Measurements from ENCODE around the gene SRBD1. TPM values are rescaled to one million over a fixed set of nuclear protein-coding genes. Genes with fewer than 3 reads are reported as not detected.
"Not testable (repeated sequence)": the region's sequence is repeated elsewhere in the genome, so short reads cannot be mapped to it uniquely, and the experiment has no call there.

The SRBD1 gene
- total RNA-seq, 3 donors from 2014 or later = 21.1 to 30.2 (median 21.9) TPM

DNA sequence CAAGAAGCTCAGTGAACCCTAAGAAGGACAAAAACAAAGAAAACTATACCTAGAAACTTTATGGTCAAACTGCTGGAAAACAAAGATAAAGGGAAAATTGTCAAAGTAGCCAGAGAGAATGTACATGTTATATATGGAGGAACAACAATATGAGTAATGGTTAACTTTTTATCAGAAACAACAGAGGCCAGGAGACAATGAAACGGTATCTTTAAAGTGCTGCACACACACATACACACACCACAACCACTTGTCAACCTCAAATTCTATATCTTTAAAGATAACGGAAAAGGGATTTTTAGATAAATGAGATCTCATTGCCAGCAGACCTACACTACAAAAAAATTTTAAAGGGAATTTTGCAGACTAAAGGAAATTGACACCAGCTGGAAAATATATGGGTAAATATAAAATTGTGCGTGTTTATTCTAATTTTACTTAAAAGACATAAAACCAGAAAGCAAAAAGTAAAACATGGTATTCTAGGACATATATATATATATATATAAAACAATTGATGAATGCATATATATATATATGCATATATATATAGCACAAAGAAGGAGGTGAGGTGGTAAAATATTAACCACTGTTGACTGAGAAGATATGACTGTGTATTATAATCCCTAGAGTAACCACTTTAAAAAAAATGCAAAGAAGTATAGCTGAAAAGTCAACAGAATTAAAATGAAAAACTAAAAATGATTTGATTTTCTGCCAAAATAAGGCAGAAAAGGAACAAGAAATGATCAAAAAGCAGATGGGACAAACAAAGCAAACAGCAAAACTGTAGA lies 172.0 kb downstream of the SRBD1 start:
- intact Hi-C loops (cut with DNase I; ENCODE audit: low total_unique reads) = no loop called here
- DNase-seq (ENCODE audit: low spot score in 2 of 2) = no peak
- Histone ChIP-seq H3K27me3 (no peaks in the 10 kb centered on the region), H3K4me3 (no peak overlapping the region), H3K36me3 (no peaks in the 10 kb centered on the region), H3K27ac (no peak overlapping the region), H3K9me3 (no peaks in the 10 kb centered on the region), H3K4me1 (no peaks in the 10 kb centered on the region)
- TF ChIP-seq CTCF (IDR thresholded peaks at IDR 0.05) (no peak), POLR2A (IDR thresholded peaks at IDR 0.05) (no peak), POLR2AphosphoS5 (IDR thresholded peaks at IDR 0.05) (no peak)

DNA sequence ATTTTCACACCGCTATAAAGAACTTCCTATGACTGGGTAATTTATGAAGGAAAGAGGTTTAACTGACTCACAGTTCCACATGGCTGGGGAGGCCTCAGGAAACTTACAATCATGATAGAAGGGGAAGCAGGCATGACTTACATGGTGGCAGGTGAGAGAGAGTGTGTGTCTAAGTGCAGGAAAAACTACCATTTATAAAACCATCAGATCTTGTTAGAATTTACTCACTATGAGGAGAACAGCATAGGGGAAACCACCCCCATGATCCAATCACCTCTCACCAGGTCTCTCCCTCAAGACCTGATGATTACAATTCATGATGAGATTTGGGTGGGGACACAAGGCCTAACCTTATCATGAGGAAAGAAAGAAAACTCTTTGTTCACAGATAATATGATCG lies 174.6 kb downstream of the SRBD1 start:
- Histone ChIP-seq H3K4me1 (no peaks in the 10 kb centered on the region), H3K27me3 (no peaks in the 10 kb centered on the region), H3K27ac (no peak overlapping the region), H3K9me3 (no peaks in the 10 kb centered on the region), H3K36me3 (no peaks in the 10 kb centered on the region), H3K4me3 (no peak overlapping the region)
- TF ChIP-seq CTCF (IDR thresholded peaks at IDR 0.05) = no peak
- no peak for TF ChIP-seq POLR2AphosphoS5 (IDR thresholded peaks at IDR 0.05)
- TF ChIP-seq POLR2A (IDR thresholded peaks at IDR 0.05) = no peak
- DNase-seq (ENCODE audit: low spot score in 2 of 2) = no peak
- intact Hi-C loops (cut with DNase I; ENCODE audit: low total_unique reads) = no loop called here

DNA sequence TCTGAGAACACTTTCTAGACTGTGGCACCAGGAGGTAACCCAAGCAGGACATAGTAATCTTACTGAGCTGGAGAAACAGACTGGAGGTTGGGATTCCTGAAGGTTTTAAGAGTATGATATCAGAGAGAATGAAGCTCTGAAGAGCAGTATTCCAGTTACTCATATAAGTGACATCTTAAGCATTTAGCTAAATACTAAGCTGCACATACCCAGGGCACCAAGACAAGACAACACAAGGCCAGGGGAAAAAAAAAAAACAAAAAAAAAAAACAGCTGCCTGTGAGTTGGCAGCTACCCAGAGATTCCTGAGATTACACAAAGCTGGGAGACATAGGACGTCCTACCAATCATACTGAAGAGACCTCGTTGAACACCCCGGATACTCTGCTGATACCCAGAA lies 175.8 kb downstream of the SRBD1 start:
- Histone ChIP-seq H3K27ac (no peak overlapping the region), H3K9me3 (no peaks in the 10 kb centered on the region), H3K4me3 (no peak overlapping the region), H3K4me1 (no peaks in the 10 kb centered on the region), H3K27me3 (no peaks in the 10 kb centered on the region), H3K36me3 (no peaks in the 10 kb centered on the region)
- no peak for TF ChIP-seq POLR2AphosphoS5 (IDR thresholded peaks at IDR 0.05)
- no peak for TF ChIP-seq POLR2A (IDR thresholded peaks at IDR 0.05)
- no peak for TF ChIP-seq CTCF (IDR thresholded peaks at IDR 0.05)
- DNase-seq (ENCODE audit: low spot score in 2 of 2) = no peak
- intact Hi-C loops (cut with DNase I; ENCODE audit: low total_unique reads) = no loop called here

GRCh38 chr2:45433363-45433762 lies 177.7 kb downstream of the SRBD1 start:
- Histone ChIP-seq H3K9me3 (no peaks in the 10 kb centered on the region), H3K27ac (no peak overlapping the region), H3K4me3 (no peak overlapping the region), H3K4me1 (no peaks in the 10 kb centered on the region), H3K27me3 (no peaks in the 10 kb centered on the region), H3K36me3 (no peaks in the 10 kb centered on the region)
- TF ChIP-seq CTCF (IDR thresholded peaks at IDR 0.05) = no peak
- TF ChIP-seq POLR2AphosphoS5 (IDR thresholded peaks at IDR 0.05) = no peak
- TF ChIP-seq POLR2A (IDR thresholded peaks at IDR 0.05) = no peak
- intact Hi-C loops (cut with DNase I; ENCODE audit: low total_unique reads) = no loop called here
- no peak for DNase-seq (ENCODE audit: low spot score in 2 of 2)

DNA sequence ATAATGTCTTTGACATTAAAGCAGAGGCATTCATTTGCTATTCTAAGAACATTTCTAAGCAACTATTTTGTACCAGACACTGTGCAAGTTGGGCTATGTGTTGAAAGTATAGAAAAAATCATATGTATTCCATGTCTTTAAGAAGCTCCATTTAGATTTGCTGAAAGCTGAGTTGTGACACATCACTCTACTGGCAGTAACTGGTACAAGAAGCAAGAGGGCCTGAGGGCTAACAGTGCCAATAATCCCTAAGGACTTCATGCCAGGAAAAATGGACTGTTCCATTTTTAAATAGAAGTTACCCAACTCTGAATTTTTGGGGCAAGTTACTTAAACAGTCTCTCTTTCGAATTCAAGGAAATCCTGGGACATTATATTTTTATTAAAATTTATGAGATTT lies 178.7 kb downstream of the SRBD1 start:
- intact Hi-C loops (cut with DNase I; ENCODE audit: low total_unique reads) = no loop called here
- TF ChIP-seq CTCF (IDR thresholded peaks at IDR 0.05) = no peak
- TF ChIP-seq POLR2AphosphoS5 (IDR thresholded peaks at IDR 0.05) = no peak
- TF ChIP-seq POLR2A (IDR thresholded peaks at IDR 0.05) = no peak
- Histone ChIP-seq H3K4me1 (no peaks in the 10 kb centered on the region), H3K27ac (no peak overlapping the region), H3K36me3 (no peaks in the 10 kb centered on the region), H3K9me3 (no peaks in the 10 kb centered on the region), H3K4me3 (no peak overlapping the region), H3K27me3 (no peaks in the 10 kb centered on the region)
- DNase-seq (ENCODE audit: low spot score in 2 of 2) = no peak

DNA sequence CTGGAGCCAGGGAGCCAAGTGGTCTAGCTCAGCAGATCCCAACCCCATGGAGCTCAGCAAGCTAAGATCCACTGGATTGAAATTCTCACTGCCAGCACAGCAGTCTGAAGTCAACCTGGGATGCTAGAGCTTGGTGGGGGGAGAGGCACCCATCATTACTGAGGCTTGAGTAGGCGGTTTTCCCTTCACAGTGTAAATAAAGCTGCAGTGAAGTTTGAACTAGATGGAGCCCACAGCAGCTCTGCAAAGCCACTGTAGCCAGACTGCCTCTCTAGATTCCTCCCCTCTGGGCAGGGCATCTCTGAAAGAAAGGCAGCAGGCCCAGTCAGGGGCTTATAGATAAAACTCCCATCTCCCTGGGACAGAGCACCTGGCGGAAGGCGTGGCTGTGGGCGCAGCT lies 185.0 kb downstream of the SRBD1 start:
- intact Hi-C loops (cut with DNase I; ENCODE audit: low total_unique reads) = loop anchor here (5.0 kb wide), 1 partner anchor 1544 kb away; no protein-coding TSS in a partner anchor
- not testable (repeated sequence) for DNase-seq (ENCODE audit: low spot score in 2 of 2); H3K9me3 ChIP-seq; H3K27me3 ChIP-seq; H3K27ac ChIP-seq; H3K4me3 ChIP-seq; H3K4me1 ChIP-seq; H3K36me3 ChIP-seq

Measured in breast epithelium (tissue), 4 donors.